Karpas-422 (cell line): ENCODE data around the gene SYT12. TPM values are rescaled to one million over a fixed set of nuclear protein-coding genes. Genes with fewer than 3 reads are reported as not detected.
"Not testable (repeated sequence)": the region's sequence is repeated elsewhere in the genome, so short reads cannot be mapped to it uniquely, and the experiment has no call there.

Source experiments
- DNase-seq: peaks from one replicate; pipeline ENCODE4 v3.0.0-alpha.2; 2015
- H2AFZ ChIP-seq: fragments of 200-600 bp; sonication (generic); 2 replicates; pipeline ENCODE4 v1.6.1; 2014; ENCODE audit warnings: antibody characterized with exemption, low read length, mixed read lengths
- H3K27ac ChIP-seq: fragments of 200-600 bp; sonication (generic); 2 replicates; pipeline ENCODE4 v1.5.1; 2014; ENCODE audit warnings: mild to moderate bottlenecking, low read length, moderate library complexity
- H3K27me3 ChIP-seq: fragments of 200-600 bp; sonication (generic); 2 replicates; pipeline ENCODE4 v1.6.1; 2014; ENCODE audit warnings: low read length, mixed read lengths
- H3K36me3 ChIP-seq: fragments of 200-600 bp; sonication (generic); 2 replicates; pipeline ENCODE4 v1.6.1; 2014; ENCODE audit warnings: low read length, mixed read lengths; ENCODE audit not compliant: insufficient read depth
- H3K4me1 ChIP-seq: fragments of 200-600 bp; sonication (generic); 2 replicates; pipeline ENCODE4 v1.6.1; 2014; ENCODE audit warnings: mild to moderate bottlenecking, low read length, mixed read lengths
- H3K4me2 ChIP-seq: fragments of 200-600 bp; sonication (generic); 2 replicates; pipeline ENCODE4 v1.6.1; 2014; ENCODE audit warnings: low read length, low read depth, mild to moderate bottlenecking; ENCODE audit not compliant: poor library complexity, severe bottlenecking
- H3K4me3 ChIP-seq: fragments of 200-600 bp; sonication (generic); 2 replicates; pipeline ENCODE4 v1.5.1; 2014; ENCODE audit warnings: mild to moderate bottlenecking, antibody characterized with exemption, low read length, mixed read lengths
- H3K79me2 ChIP-seq: fragments of 200-600 bp; sonication (generic); 2 replicates; pipeline ENCODE4 v1.6.1; 2014; ENCODE audit warnings: mild to moderate bottlenecking, low read length, mixed read lengths
- H3K9ac ChIP-seq: fragments of 200-600 bp; sonication (generic); 2 replicates; pipeline ENCODE4 v1.6.0; 2014; ENCODE audit warnings: low read length
- H3K9me2 ChIP-seq: fragments of 200-600 bp; sonication (generic), shearing (Covaris generic); replicated peaks from 2 replicates; pipeline ENCODE4 v1.6.0; 2014; ENCODE audit warnings: mild to moderate bottlenecking, low read length, moderate library complexity; ENCODE audit not compliant: insufficient read depth
- H3K9me3 ChIP-seq: fragments of 300-700, 200-600 bp; sonication (generic); 2 replicates; pipeline ENCODE4 v1.6.1; 2014; ENCODE audit warnings: low read length, mixed read lengths
- H4K20me1 ChIP-seq: fragments of 200-600 bp; sonication (generic); 2 replicates; pipeline ENCODE4 v1.6.1; 2014; ENCODE audit warnings: mild to moderate bottlenecking, antibody characterized with exemption, low read length, low read depth; ENCODE audit not compliant: insufficient read depth
- total RNA-seq: library from RNA; depleted of rRNA; stranded (reverse); fragments of >200 nt; shearing (Covaris generic); gene quantifications from 2 replicates; pipeline ENCODE4 v1.2.3, GENCODE V29; 2014; ENCODE audit warnings: low replicate concordance

Gene SYT12
- total RNA-seq, 1 experiment from 2014 or later = not detected

GRCh38 chr11:66988741-66989140 lies 34.2 kb upstream of the SYT12 start:
- not testable (repeated sequence) for H3K36me3 ChIP-seq, H3K4me1 ChIP-seq, H3K9ac ChIP-seq, H3K27me3 ChIP-seq, H3K9me3 ChIP-seq, H3K4me3 ChIP-seq, H3K79me2 ChIP-seq, H3K27ac ChIP-seq, DNase-seq, H3K4me2 ChIP-seq, H4K20me1 ChIP-seq, H3K9me2 ChIP-seq, H2AFZ ChIP-seq

GRCh38 chr11:66989360-66989759 lies 33.6 kb upstream of the SYT12 start:
- not testable (repeated sequence) for H3K9me2 ChIP-seq, H4K20me1 ChIP-seq, H3K79me2 ChIP-seq, H3K27me3 ChIP-seq, H3K4me3 ChIP-seq, DNase-seq, H2AFZ ChIP-seq, H3K4me1 ChIP-seq, H3K4me2 ChIP-seq, H3K27ac ChIP-seq, H3K9me3 ChIP-seq, H3K36me3 ChIP-seq, H3K9ac ChIP-seq

GRCh38 chr11:66992041-66992440 lies 30.9 kb upstream of the SYT12 start:
- no peaks in the 10 kb centered on the region for H3K4me1 ChIP-seq

GRCh38 chr11:66996609-66997273 lies 26.2 kb upstream of the SYT12 start:
- no peak overlapping the region for H3K27ac ChIP-seq
- no peaks in the 10 kb centered on the region for H3K36me3 ChIP-seq
- no peak overlapping the region for H3K4me3 ChIP-seq
- no peak overlapping the region for H3K9ac ChIP-seq
- no peaks in the 10 kb centered on the region for H4K20me1 ChIP-seq
- no peaks in the 10 kb centered on the region for H3K9me2 ChIP-seq
- H3K27me3 ChIP-seq = no peaks in the 10 kb centered on the region
- no peaks in the 10 kb centered on the region for H3K9me3 ChIP-seq
- no peak overlapping the region for H3K4me2 ChIP-seq
- no peaks in the 10 kb centered on the region for H3K79me2 ChIP-seq
- DNase-seq = no peak
- H3K4me1 ChIP-seq = no peaks in the 10 kb centered on the region
- H2AFZ ChIP-seq = no peak overlapping the region

More at GRCh38 chr11:66992041-66992440, 30.9 kb upstream of the SYT12 start:
- H3K9ac ChIP-seq = no peak overlapping the region
- no peaks in the 10 kb centered on the region for H3K27me3 ChIP-seq
- H3K4me2 ChIP-seq = no peak overlapping the region
- H3K4me3 ChIP-seq = no peak overlapping the region
- H3K9me2 ChIP-seq = no peaks in the 10 kb centered on the region
- no peaks in the 10 kb centered on the region for H4K20me1 ChIP-seq
- no peak for DNase-seq
- H2AFZ ChIP-seq = no peak overlapping the region
- no peaks in the 10 kb centered on the region for H3K9me3 ChIP-seq
- H3K27ac ChIP-seq = no peak overlapping the region
- H3K36me3 ChIP-seq = no peaks in the 10 kb centered on the region
- H3K79me2 ChIP-seq = no peaks in the 10 kb centered on the region

- H3K4me2 ChIP-seq = no peak overlapping the region
- H3K27ac ChIP-seq = no peak overlapping the region
- H2AFZ ChIP-seq = no peak overlapping the region
- no peaks in the 10 kb centered on the region for H4K20me1 ChIP-seq
- no peak overlapping the region for H3K4me3 ChIP-seq
- no peaks in the 10 kb centered on the region for H3K27me3 ChIP-seq
- no peaks in the 10 kb centered on the region for H3K36me3 ChIP-seq
- no peak for DNase-seq
- H3K9me2 ChIP-seq = no peaks in the 10 kb centered on the region
- no peaks in the 10 kb centered on the region for H3K79me2 ChIP-seq
- no peaks in the 10 kb centered on the region for H3K4me1 ChIP-seq
- H3K9me3 ChIP-seq = no peaks in the 10 kb centered on the region
- H3K9ac ChIP-seq = no peak overlapping the region
These were observed 23.4 kb upstream of the SYT12 start for GRCh38 chr11:66999555-66999954.

- Histone ChIP-seq H3K4me1 (peaks cover 1% of the 10 kb centered on the region; the same call in 1 of the 2 replicates), H3K36me3 (no peaks in the 10 kb centered on the region), H4K20me1 (no peaks in the 10 kb centered on the region), H3K9me2 (no peaks in the 10 kb centered on the region), H3K79me2 (no peaks in the 10 kb centered on the region), H2AFZ (no peak overlapping the region), H3K9ac (no peak overlapping the region), H3K4me3 (no peak overlapping the region), H3K27ac (no peak overlapping the region), H3K9me3 (no peaks in the 10 kb centered on the region), H3K27me3 (no peaks in the 10 kb centered on the region), H3K4me2 (no peak overlapping the region)
- no peak for DNase-seq
These were observed 21.6 kb upstream of the SYT12 start for GRCh38 chr11:67001332-67001731.

GRCh38 chr11:67002297-67002913 lies 20.5 kb upstream of the SYT12 start:
- Histone ChIP-seq H3K79me2 (no peaks in the 10 kb centered on the region), H3K4me2 (no peak overlapping the region), H3K27me3 (no peaks in the 10 kb centered on the region), H3K9ac (no peak overlapping the region), H3K9me2 (no peaks in the 10 kb centered on the region), H3K4me1 (peaks cover 6% of the 10 kb centered on the region; the same call in 1 of the 2 replicates), H3K9me3 (no peaks in the 10 kb centered on the region), H3K4me3 (no peak overlapping the region), H3K27ac (no peak overlapping the region), H2AFZ (no peak overlapping the region), H3K36me3 (no peaks in the 10 kb centered on the region), H4K20me1 (no peaks in the 10 kb centered on the region)
- no peak for DNase-seq

- H3K9ac ChIP-seq = no peak overlapping the region
- no peaks in the 10 kb centered on the region for H3K36me3 ChIP-seq
- DNase-seq = no peak
- H2AFZ ChIP-seq = no peak overlapping the region
- H3K79me2 ChIP-seq = no peaks in the 10 kb centered on the region
- no peak overlapping the region for H3K27ac ChIP-seq
- peaks cover 6% of the 10 kb centered on the region; the same call in 1 of the 2 replicates for H3K4me1 ChIP-seq
- no peaks in the 10 kb centered on the region for H3K9me3 ChIP-seq
- no peak overlapping the region for H3K4me3 ChIP-seq
- H3K27me3 ChIP-seq = no peaks in the 10 kb centered on the region
- no peaks in the 10 kb centered on the region for H4K20me1 ChIP-seq
- no peaks in the 10 kb centered on the region for H3K9me2 ChIP-seq
- no peak overlapping the region for H3K4me2 ChIP-seq
These were observed 20.0 kb upstream of the SYT12 start for GRCh38 chr11:67002921-67003411.
